CD4-positive, alpha-beta memory T cell (primary cell): ENCODE measurements around the gene SND1. TPM values are rescaled to one million over a fixed set of nuclear protein-coding genes. Genes with fewer than 3 reads are reported as not detected.

Source experiments
- CTCF ChIA-PET: fragments of 350-600 bp; sonication (Branson Sonifier 250); formaldehyde crosslinking; loops from one replicate; lab custom pipeline; 2021; ENCODE audit warnings: inconsistent platforms; ENCODE audit not compliant: partially characterized antibody; lab: Charles Lee
- POLR2A ChIA-PET: fragments of 350-600 bp; sonication (Branson Sonifier 250); formaldehyde crosslinking; loops from one replicate; lab custom pipeline; 2021; ENCODE audit not compliant: partially characterized antibody; lab: Charles Lee
- DNase-seq, 5 donors: peaks; one replicate each; pipeline versions ENCODE4 v3.0.0 to v3.0.0-alpha.2; 2020 to 2022; ENCODE audit warnings: mixed read lengths in 1 of 5
- H3K27ac ChIP-seq: one replicate; pipeline ENCODE4 v1.7.0; 2013; ENCODE audit warnings: low read depth, low read length
- H3K27me3 ChIP-seq: 2 replicates; pipeline ENCODE4 v1.7.0; 2013; ENCODE audit warnings: mild to moderate bottlenecking, low read length, moderate library complexity; ENCODE audit not compliant: insufficient read depth
- H3K36me3 ChIP-seq: 2 replicates; pipeline ENCODE4 v1.7.0; 2013; ENCODE audit warnings: mild to moderate bottlenecking, low read length, moderate library complexity; ENCODE audit not compliant: insufficient read depth
- H3K4me1 ChIP-seq: 2 replicates; pipeline ENCODE4 v1.7.0; 2013; ENCODE audit warnings: mild to moderate bottlenecking, low read length, moderate library complexity; ENCODE audit not compliant: insufficient read depth
- H3K4me3 ChIP-seq, 2 donors: one replicate each; pipeline ENCODE4 v1.7.0; 2013; ENCODE audit warnings: low read length in 2 of 2, mild to moderate bottlenecking in 1 of 2
- H3K9me3 ChIP-seq, 2 donors: one replicate each; pipeline ENCODE4 v1.7.0; 2013; ENCODE audit warnings: low read length in 2 of 2, control low read depth in 1 of 2; ENCODE audit not compliant: control insufficient read depth in 1 of 2
- H3K27ac Mint-ChIP-seq, 7 donors: one replicate each; pipeline ENCODE4 v1.8.0; 2020 to 2021; ENCODE audit warnings: mixed read lengths in 7 of 7, mild to moderate bottlenecking in 6 of 7, inconsistent platforms in 3 of 7, moderate library complexity in 3 of 7
- H3K27me3 Mint-ChIP-seq, 2 donors: one replicate each; pipeline ENCODE4 v1.8.0; 2020 to 2021; ENCODE audit warnings: mixed read lengths in 2 of 2
- H3K36me3 Mint-ChIP-seq, 2 donors: one replicate each; pipeline ENCODE4 v1.8.0; 2020 to 2021; ENCODE audit warnings: mixed read lengths in 2 of 2, inconsistent platforms in 1 of 2, mild to moderate bottlenecking in 1 of 2
- H3K4me1 Mint-ChIP-seq, 4 donors: one replicate each; pipeline ENCODE4 v1.8.0; 2020 to 2021; ENCODE audit warnings: mixed read lengths in 4 of 4, mild to moderate bottlenecking in 1 of 4
- H3K4me3 Mint-ChIP-seq, 8 donors: one replicate each; pipeline ENCODE4 v1.8.0; 2020 to 2021; ENCODE audit warnings: mixed read lengths in 8 of 8, mild to moderate bottlenecking in 7 of 8, moderate library complexity in 6 of 8, inconsistent platforms in 3 of 8
- H3K9me3 Mint-ChIP-seq, 8 donors: one replicate each; pipeline ENCODE4 v1.8.0; 2020 to 2021; ENCODE audit warnings: mixed read lengths in 8 of 8, mild to moderate bottlenecking in 5 of 8, inconsistent platforms in 3 of 8, moderate library complexity in 1 of 8
- intact Hi-C: fragments of 100-400 bp; cut with micrococcal nuclease; formaldehyde crosslinking; loops from one replicate; pipeline ENCODE4 v1.15.1; 2023
- polyA plus RNA-seq, 2 donors: library from polyadenylated mRNA; unstranded; fragments of 300-500 nt; fragmentation: Illumina TruSeq; gene quantifications; one replicate each; pipeline ENCODE4 v1.2.3, GENCODE V29; 2021
- total RNA-seq, 2 experiments: library from RNA; stranded (reverse); gene quantifications; one replicate each; pipeline ENCODE4 v1.2.3, GENCODE V29; 2021

The SND1 gene
- total and polyA plus RNA-seq, 4 experiments from 2014 or later: 119 to 223 (median 171) TPM

GRCh38 chr7:127859330-127859729, 207.3 kb downstream of the SND1 start:
- peaks cover 34 to 64% (median 53%) of the 10 kb centered on the region in 4 donors for H3K4me1 Mint-ChIP-seq

GRCh38 chr7:127862525-127862924, 210.5 kb downstream of the SND1 start:
- H3K27ac Mint-ChIP-seq: no peak overlapping the region
- no peak overlapping the region for H3K4me3 Mint-ChIP-seq
- H3K4me1 ChIP-seq: peaks cover 40% of the 10 kb centered on the region
- peaks cover 0 to 4% of the 10 kb centered on the region in 2 donors for H3K27me3 Mint-ChIP-seq
- intact Hi-C loops: no loop called here
- ChIA-PET CTCF (no interaction called here), POLR2A (no interaction called here)
- peaks cover 2 to 25% of the 10 kb centered on the region in 2 donors for H3K36me3 Mint-ChIP-seq
- no peaks in the 10 kb centered on the region for H3K27me3 ChIP-seq
- DNase-seq: no peak
- H3K4me3 ChIP-seq: no peak overlapping the region
- H3K9me3 Mint-ChIP-seq: no peaks in the 10 kb centered on the region
- no peak overlapping the region for H3K27ac ChIP-seq
- peaks cover 39 to 64% (median 54%) of the 10 kb centered on the region in 4 donors for H3K4me1 Mint-ChIP-seq
- no peaks in the 10 kb centered on the region for H3K9me3 ChIP-seq
- no peaks in the 10 kb centered on the region for H3K36me3 ChIP-seq

More at GRCh38 chr7:127859330-127859729, 207.3 kb downstream of the SND1 start:
- Mint-ChIP-seq H3K27me3 (peaks cover 1 to 4% of the 10 kb centered on the region in 2 donors), H3K27ac (peak overlapping the region in 1 of 7 donors; percentile 35), H3K36me3 (peaks cover 2 to 11% of the 10 kb centered on the region in 2 donors), H3K4me3 (peak overlapping the region in 3 of 8 donors; percentile 25 to 60 (median 52)), H3K9me3 (peaks cover 0 to 2% (median 0%) of the 10 kb centered on the region in 8 donors)
- Histone ChIP-seq H3K4me1 (peaks cover 50% of the 10 kb centered on the region), H3K27me3 (no peaks in the 10 kb centered on the region), H3K9me3 (no peaks in the 10 kb centered on the region), H3K4me3 (no peak overlapping the region), H3K36me3 (no peaks in the 10 kb centered on the region), H3K27ac (no peak overlapping the region)
- ChIA-PET POLR2A (no interaction called here), CTCF (interaction anchor here (1.4 kb wide), 1 partner anchor 11 kb away, joined by 4 read pairs; no protein-coding TSS in a partner anchor)
- intact Hi-C loops: no loop called here
- no peak for DNase-seq

GRCh38 chr7:127863082-127863481, 211.1 kb downstream of the SND1 start:
- H3K4me1 Mint-ChIP-seq: peaks cover 41 to 60% (median 52%) of the 10 kb centered on the region in 4 donors
- peaks cover 0 to 4% of the 10 kb centered on the region in 2 donors for H3K27me3 Mint-ChIP-seq
- peaks cover 2 to 25% of the 10 kb centered on the region in 2 donors for H3K36me3 Mint-ChIP-seq
- Histone ChIP-seq H3K4me1 (peaks cover 34% of the 10 kb centered on the region), H3K36me3 (no peaks in the 10 kb centered on the region), H3K27me3 (no peaks in the 10 kb centered on the region), H3K27ac (no peak overlapping the region), H3K4me3 (no peak overlapping the region), H3K9me3 (no peaks in the 10 kb centered on the region)
- no peaks in the 10 kb centered on the region for H3K9me3 Mint-ChIP-seq
- ChIA-PET POLR2A (no interaction called here), CTCF (interaction anchor here (1.0 kb wide), 1 partner anchor 119 kb away, joined by 3 read pairs; no protein-coding TSS in a partner anchor)
- intact Hi-C loops: no loop called here
- H3K4me3 Mint-ChIP-seq: no peak overlapping the region
- DNase-seq: no peak
- no peak overlapping the region for H3K27ac Mint-ChIP-seq

- peaks cover 10% of the 10 kb centered on the region for H3K4me1 ChIP-seq
- no peaks in the 10 kb centered on the region for H3K36me3 ChIP-seq
- Mint-ChIP-seq H3K27ac (no peak overlapping the region), H3K36me3 (peaks cover 7 to 31% of the 10 kb centered on the region in 2 donors), H3K4me1 (peaks cover 25 to 52% (median 39%) of the 10 kb centered on the region in 4 donors), H3K27me3 (no peaks in the 10 kb centered on the region), H3K4me3 (no peak overlapping the region), H3K9me3 (no peaks in the 10 kb centered on the region)
- H3K9me3 ChIP-seq: no peaks in the 10 kb centered on the region
- CTCF ChIA-PET: no interaction called here
- no peak overlapping the region for H3K27ac ChIP-seq
- intact Hi-C loops: no loop called here
- H3K27me3 ChIP-seq: no peaks in the 10 kb centered on the region
- POLR2A ChIA-PET: no interaction called here
- H3K4me3 ChIP-seq: no peak overlapping the region
- peak in 1 of 5 donors; percentile 9 for DNase-seq
Measured at GRCh38 chr7:127865466-127865865, 213.5 kb downstream of the SND1 start.

- Histone ChIP-seq H3K4me1 (peaks cover 2% of the 10 kb centered on the region), H3K36me3 (no peaks in the 10 kb centered on the region), H3K27me3 (no peaks in the 10 kb centered on the region), H3K9me3 (no peaks in the 10 kb centered on the region), H3K4me3 (no peak overlapping the region), H3K27ac (no peak overlapping the region)
- ChIA-PET POLR2A (interaction anchor here (1.1 kb wide), 1 partner anchor 11 kb away, joined by 3 read pairs; no protein-coding TSS in a partner anchor), CTCF (interaction anchor here (1.2 kb wide), 1 partner anchor 10 kb away, joined by 4 read pairs; no protein-coding TSS in a partner anchor)
- no peak for DNase-seq
- peaks cover 23 to 48% (median 37%) of the 10 kb centered on the region in 4 donors for H3K4me1 Mint-ChIP-seq
- no peaks in the 10 kb centered on the region for H3K9me3 Mint-ChIP-seq
- peaks cover 7 to 23% of the 10 kb centered on the region in 2 donors for H3K36me3 Mint-ChIP-seq
- H3K27me3 Mint-ChIP-seq: no peaks in the 10 kb centered on the region
- H3K4me3 Mint-ChIP-seq: no peak overlapping the region
- intact Hi-C loops: no loop called here
- no peak overlapping the region for H3K27ac Mint-ChIP-seq
Measured at GRCh38 chr7:127870231-127870907, 218.4 kb downstream of the SND1 start.

GRCh38 chr7:127871226-127871625, 219.2 kb downstream of the SND1 start:
- ChIA-PET POLR2A (interaction anchor here (1.1 kb wide), 1 partner anchor 10 kb away, joined by 3 read pairs; no protein-coding TSS in a partner anchor), CTCF (interaction anchor here (1.2 kb wide), 1 partner anchor 11 kb away, joined by 4 read pairs; no protein-coding TSS in a partner anchor)
- Histone ChIP-seq H3K4me3 (no peak overlapping the region), H3K9me3 (no peaks in the 10 kb centered on the region), H3K27ac (no peak overlapping the region), H3K36me3 (no peaks in the 10 kb centered on the region), H3K27me3 (no peaks in the 10 kb centered on the region), H3K4me1 (no peaks in the 10 kb centered on the region)
- Mint-ChIP-seq H3K27ac (no peak overlapping the region), H3K9me3 (no peaks in the 10 kb centered on the region), H3K4me1 (peaks cover 24 to 44% (median 35%) of the 10 kb centered on the region in 4 donors), H3K4me3 (no peak overlapping the region), H3K36me3 (peaks cover 7 to 23% of the 10 kb centered on the region in 2 donors), H3K27me3 (no peaks in the 10 kb centered on the region)
- intact Hi-C loops: no loop called here
- no peak for DNase-seq

- H3K27ac Mint-ChIP-seq: peak overlapping the region in 1 of 7 donors; percentile 66
- CTCF ChIA-PET: no interaction called here
Measured at GRCh38 chr7:127872122-127872521, 220.1 kb downstream of the SND1 start.

More at GRCh38 chr7:127872122-127872521, 220.1 kb downstream of the SND1 start:
- no peak for DNase-seq
- intact Hi-C loops: no loop called here
- Histone ChIP-seq H3K9me3 (no peaks in the 10 kb centered on the region), H3K4me1 (no peaks in the 10 kb centered on the region), H3K4me3 (no peak overlapping the region), H3K27me3 (no peaks in the 10 kb centered on the region), H3K36me3 (no peaks in the 10 kb centered on the region), H3K27ac (no peak overlapping the region)
- POLR2A ChIA-PET: no interaction called here
- Mint-ChIP-seq H3K27me3 (no peaks in the 10 kb centered on the region), H3K4me1 (peaks cover 18 to 37% (median 32%) of the 10 kb centered on the region in 4 donors), H3K36me3 (peaks cover 7 to 17% of the 10 kb centered on the region in 2 donors), H3K4me3 (no peak overlapping the region), H3K9me3 (no peaks in the 10 kb centered on the region)
